Head of caudate nucleus (tissue), 42 donors: ENCODE results near the gene APLF.
"Not testable (repeated sequence)": the region's sequence is repeated elsewhere in the genome, so short reads cannot be mapped to it uniquely, and the experiment has no call there.

Experiments
- DNase-seq, 42 donors: peaks; one replicate each; pipeline versions ENCODE4 v3.0.0 to v3.0.0-alpha.2; 2020 to 2021; ENCODE audit warnings: mixed read lengths in 7 of 42
- intact Hi-C: fragments of 100-400 bp; cut with DNase I; formaldehyde crosslinking; loops from one replicate; pipeline ENCODE4 v1.15.0; 2022

The APLF gene

GRCh38 chr2:68436270-68436669, 31.1 kb upstream of the APLF start:
- intact Hi-C loops: loop anchor here (5.0 kb wide), 1 partner anchor 64 kb away; no protein-coding TSS in a partner anchor
- DNase-seq: peak in 9 of 42 donors; percentile 7 to 58 (median 28)

DNA sequence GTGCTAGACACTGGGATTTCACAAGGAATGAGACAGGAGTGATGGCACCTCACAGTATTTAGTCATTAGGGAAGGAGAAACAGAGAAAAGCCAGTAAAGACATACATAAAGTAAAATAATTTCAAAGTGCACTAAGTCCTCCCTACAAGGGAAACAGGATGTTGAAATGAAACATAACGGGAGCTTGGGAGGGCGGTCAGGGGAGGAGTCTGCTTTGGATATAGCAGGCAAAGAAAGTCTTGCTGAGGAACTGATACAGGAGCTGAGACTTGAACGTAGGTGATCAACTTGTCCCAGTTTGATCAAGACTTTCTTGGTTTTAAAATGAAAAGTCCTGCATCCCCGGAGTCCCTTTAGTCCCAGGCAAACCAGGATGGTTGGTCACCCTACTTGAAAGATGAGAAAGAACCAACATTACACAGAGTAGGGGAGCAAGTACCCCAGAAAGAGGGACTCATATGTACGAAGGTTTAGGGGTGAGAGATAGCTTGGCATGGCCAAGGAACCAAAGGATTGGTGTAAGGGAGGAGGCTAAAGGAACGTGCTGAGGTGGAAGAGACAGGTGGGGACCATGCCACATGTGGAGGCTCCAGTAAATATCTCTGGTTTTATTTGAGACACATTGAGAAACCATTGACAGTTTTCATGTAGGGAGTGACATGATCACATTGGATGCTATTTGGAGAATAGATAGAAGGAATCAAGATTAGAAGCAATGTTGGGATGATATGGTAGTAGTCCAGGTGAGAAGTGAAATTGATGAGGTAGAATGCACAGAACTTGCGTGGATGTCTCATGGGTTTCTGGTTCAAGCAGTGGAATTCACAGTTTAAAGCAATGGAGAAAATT, 28.7 kb upstream of the APLF start:
- intact Hi-C loops: loop anchor here (5.0 kb wide), 1 partner anchor 66 kb away; no protein-coding TSS in a partner anchor
- no peak for DNase-seq

DNA sequence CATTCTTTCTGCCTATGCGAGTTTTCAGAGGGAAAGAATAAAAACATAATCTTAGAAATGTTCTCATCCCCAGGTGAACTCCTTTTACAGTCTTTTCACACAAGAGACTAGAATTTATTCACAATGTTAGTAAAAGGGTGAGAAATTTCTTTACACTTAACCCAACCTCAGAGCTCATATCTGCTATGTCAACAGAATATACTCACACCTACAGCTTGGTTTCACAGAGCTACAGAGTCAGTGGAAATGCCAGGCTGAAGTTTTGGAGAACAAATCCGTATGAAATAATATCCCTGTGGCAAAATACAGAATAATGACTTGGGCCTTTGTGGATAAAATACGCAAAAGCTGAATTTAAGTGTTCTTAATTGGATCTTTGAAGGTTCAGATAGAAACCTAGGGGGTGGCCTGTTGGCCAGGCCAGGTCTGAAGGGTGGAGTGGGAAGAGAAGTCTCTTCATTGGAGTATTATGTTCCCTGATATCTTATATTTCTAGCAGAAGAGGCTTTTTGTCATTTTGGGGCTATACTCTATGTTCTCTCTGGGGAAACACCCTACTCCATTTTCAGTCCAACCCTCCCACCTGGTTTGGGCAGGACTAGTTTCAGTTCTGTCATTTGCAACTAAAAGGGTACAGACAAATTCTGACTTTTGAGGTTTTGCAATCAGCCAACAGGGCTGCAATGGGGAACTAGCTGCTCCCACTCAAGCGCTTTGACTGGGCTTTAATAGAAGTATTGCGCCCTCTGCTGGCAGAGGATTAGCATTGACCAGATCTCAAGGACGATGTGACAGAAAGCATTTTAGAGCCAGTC, 26.0 kb upstream of the APLF start:
- intact Hi-C loops: loop anchor here (5.0 kb wide), 2 partner anchors 79 to 319 kb away; no protein-coding TSS in a partner anchor
- peak; percentile 56 to 93 (median 82) for DNase-seq

DNA sequence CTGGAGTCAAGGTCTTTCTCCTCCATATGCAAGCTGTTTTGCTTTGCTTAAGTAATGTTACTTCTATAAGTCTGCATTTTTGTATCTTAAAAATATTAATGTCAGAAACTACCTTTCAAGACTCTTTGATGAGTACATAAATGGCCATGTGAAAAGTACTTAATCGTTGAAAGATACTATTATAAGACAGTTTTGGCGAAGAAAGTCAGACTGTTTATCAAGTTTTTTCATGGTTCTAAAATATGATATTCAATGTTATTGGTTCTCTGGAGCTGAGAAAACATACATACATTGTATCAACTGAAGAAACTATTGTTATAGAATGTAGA, 25.4 kb upstream of the APLF start:
- DNase-seq: no peak
- intact Hi-C loops: loop anchor here (5.0 kb wide), 2 partner anchors 80 to 320 kb away; no protein-coding TSS in a partner anchor

DNA sequence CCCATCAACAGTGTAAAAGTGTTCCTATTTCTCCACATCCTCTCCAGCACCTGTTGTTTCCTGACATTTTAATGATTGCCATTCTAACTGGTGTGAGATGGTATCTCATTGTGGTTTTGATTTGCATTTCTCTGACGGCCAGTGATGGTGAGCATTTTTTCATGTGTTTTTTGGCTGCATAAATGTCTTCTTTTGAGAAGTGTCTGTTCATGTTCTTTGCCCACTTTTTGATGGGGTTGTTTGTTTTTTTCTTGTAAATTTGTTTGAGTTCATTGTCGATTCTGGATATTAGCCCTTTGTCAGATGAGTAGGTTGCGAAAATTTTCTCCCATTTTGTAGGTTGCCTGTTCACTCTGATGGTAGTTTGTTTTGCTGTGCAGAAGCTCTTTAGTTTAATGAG, 21.0 kb upstream of the APLF start:
- intact Hi-C loops, DNase-seq: not testable (repeated sequence)

DNA sequence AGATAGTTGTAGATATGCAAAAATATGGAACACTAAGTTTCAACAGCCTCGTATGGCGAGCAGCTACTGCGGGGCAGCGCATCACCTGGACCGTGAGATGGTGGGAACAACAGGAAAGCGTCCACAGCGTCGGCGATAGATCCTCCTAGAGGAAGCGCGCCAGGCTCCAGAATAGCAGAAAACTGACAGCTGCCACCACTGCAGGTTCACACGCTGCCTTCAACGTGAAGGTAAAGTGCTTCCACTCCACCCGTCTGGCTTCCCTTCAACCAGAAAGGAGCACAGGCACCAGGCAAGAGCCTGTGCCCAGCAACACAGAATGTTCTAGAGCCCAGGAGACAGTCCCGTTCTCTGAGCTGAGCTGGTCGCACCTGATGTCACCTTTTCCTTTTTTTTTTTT, 20.3 kb upstream of the APLF start:
- intact Hi-C loops: no loop called here
- no peak for DNase-seq

DNA sequence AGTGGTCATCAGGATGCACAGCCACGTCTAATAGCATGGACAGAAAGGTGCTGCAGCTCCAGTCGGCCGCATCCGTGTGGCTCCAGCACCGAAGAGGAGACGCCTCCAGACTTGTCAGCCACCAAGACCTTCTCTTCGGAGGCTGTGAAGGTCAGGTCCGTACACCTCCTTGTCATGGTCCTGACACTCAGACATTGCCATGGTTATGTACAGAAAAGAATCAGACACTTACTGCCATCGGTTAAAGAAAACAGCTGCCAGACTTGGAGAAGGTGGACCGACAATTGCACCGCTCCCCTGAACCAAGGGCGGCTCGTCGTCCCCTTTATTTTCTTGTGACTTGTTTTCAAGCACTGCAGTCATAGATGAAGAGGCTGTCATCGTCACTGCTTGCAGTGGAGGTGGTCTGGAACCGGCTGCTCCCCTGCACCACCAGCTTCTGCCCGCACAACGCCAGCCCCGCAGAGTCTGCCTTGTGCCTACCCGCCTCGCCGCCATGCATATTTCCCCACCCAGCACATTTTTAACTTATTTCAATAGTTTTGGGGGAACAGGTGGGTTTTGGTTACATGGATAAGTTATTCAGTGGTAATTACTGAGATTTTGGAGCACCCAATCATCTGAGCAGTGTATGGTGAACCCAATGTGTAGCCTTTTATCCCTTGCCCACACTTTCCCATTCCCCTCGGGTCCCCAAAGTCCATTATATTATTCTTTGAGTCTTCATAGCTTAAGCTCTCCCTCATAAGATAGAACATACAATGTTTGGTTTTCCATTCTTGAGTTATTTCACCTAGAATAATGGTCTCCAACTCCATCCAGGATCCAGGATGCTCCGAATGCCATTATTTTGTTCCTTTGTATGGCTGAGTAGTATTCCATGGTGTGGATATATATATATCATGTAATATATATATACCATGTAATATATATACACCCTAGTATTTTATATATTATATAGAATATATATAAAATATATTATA, 18.4 kb upstream of the APLF start:
- intact Hi-C loops: no loop called here
- DNase-seq: no peak

- intact Hi-C loops: no loop called here
Measured at GRCh38 chr2:68452158-68452900, 15.1 kb upstream of the APLF start.

DNA sequence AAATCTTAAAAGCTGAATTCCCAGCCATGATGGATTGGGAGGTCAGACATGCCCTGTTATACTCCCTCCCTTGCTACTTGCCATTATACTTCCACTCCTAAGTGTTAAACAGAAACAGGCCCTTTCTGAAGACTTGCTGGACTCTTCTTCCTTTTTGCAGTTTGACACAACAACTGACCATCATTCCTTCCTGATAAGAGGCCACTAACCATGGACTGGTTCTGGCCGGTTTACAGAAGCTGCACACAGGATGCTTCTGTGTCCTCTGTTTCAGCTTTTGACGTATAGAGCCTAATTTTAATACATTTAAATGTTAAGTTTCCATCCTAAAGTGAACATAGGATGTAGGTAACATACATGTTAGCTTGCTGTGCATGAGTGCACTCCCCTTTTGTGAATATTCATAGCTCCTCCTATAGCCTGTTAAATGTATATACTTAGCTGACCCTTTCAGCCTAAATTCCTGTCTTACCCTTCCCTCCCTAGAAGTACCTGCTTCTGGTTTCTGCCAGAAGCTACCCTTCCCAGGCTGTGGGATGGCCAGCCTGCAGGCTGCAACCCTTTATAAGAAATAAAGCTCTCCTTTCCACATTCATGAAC, 13.5 kb upstream of the APLF start:
- intact Hi-C loops: no loop called here
- no peak for DNase-seq

More at GRCh38 chr2:68452158-68452900, 15.1 kb upstream of the APLF start:
- no peak for DNase-seq

GRCh38 chr2:68454719-68455118, 12.7 kb upstream of the APLF start:
- no peak for DNase-seq
- intact Hi-C loops: no loop called here

DNA sequence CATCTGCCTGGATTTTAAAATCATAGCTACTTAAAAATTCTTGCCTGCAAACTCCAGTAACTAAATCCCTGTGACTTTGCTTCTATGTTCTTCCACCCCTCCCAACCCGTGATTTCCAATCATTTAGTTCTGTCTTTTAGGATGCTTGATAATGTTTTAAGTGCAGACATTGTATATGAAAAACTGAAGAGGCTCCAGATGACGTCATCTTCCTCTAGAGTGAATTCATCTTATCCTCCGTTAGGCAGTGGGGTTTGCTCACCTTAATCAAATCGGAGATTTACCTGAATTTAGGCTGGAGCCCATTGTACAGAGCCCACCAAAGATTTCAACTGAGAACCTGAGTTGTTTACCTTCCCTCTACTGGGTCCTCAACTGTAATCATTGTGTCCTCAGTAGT, 11.2 kb upstream of the APLF start:
- DNase-seq: no peak
- intact Hi-C loops: no loop called here

GRCh38 chr2:68458981-68459380, 8.4 kb upstream of the APLF start:
- intact Hi-C loops: no loop called here
- DNase-seq: no peak

GRCh38 chr2:68463287-68463877, 4.0 kb upstream of the APLF start:
- peak in 1 of 42 donors; percentile 48 for DNase-seq
- intact Hi-C loops: loop anchor here (10.0 kb wide), 1 partner anchor 461 kb away; no protein-coding TSS in a partner anchor

- no peak for DNase-seq
- intact Hi-C loops: loop anchor here (10.0 kb wide), 1 partner anchor 460 kb away; no protein-coding TSS in a partner anchor
Measured at GRCh38 chr2:68464651-68465050, 2.7 kb upstream of the APLF start.

DNA sequence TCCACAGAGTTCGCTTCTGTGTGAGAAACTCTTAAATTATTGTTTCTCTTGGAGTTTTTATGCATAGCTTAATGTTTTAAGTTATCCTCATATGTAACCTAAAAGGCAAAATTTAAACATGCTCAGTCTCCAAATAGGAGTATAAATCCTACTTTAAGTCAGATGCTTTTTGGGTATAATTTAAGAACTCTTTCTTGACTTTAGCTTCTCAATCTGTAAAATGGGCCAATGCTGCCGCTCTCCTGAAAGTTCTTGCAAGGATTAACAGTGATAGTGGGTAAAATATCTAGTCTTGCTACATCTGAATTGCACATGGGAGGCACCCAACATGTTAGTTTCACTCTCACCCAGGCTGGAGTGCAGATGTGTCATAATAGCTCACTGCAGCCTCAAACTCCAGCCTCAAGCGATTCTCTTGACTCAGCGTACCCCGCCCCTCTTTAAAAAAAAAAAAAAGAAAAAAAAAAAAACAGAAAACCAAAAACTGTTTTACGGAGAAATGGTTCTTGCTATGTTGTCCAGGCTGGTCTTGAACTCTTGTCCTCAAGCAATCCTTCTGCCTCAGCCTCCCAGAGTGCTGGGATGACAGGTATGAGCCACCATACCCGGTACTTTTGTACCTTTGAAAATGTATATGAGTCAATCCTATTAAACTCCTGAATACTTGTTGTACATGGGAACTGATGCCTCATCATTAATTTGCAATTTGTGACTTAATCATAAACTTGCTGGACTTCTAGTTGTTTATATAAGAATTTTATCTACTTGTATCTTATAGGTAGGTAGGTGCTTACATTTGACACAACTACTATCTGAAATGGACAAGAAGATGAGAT, 2.1 kb upstream of the APLF start:
- intact Hi-C loops: loop anchor here (10.0 kb wide), 1 partner anchor 460 kb away; no protein-coding TSS in a partner anchor
- DNase-seq: no peak

- intact Hi-C loops: loop anchor here (10.0 kb wide), 1 partner anchor 458 kb away; no protein-coding TSS in a partner anchor
- peak in 5 of 42 donors; percentile 6 to 27 (median 15) for DNase-seq
Measured at GRCh38 chr2:68466361-68466777, 1.0 kb upstream of the APLF start.
